Stimulated activated CD4-positive, alpha-beta T cell treated with anti-CD3 and anti-CD28 coated beads, Interleukin-4, amount 100 ng/mL, for 48 hours (primary cell): Measurements from ENCODE around the gene INTS6.

ENCODE experiments used
- DNase-seq, 2 donors: peaks; one replicate each; pipeline ENCODE4 v3.0.0-alpha.2; 2020; ENCODE audit warnings: low read depth in 2 of 2

Gene INTS6

GRCh38 chr13:51452361-51453206, at the start of gene INTS6:
TSS of gene INTS6 (minus strand) at chr13:51453036. CDS start at chr13:51452525, 511 bp downstream.
- peak; percentile 94 to 98 for DNase-seq

- DNase-seq: peak in 1 of 2 donors; percentile 23
Observed at GRCh38 chr13:51502153-51502651, 49.4 kb upstream of the INTS6 start.

GRCh38 chr13:51501592-51502152, 48.8 kb upstream of the INTS6 start:
- no peak for DNase-seq

- no peak for DNase-seq
Observed at GRCh38 chr13:51501096-51501495, 48.3 kb upstream of the INTS6 start.

GRCh38 chr13:51500687-51501086, 47.9 kb upstream of the INTS6 start:
- DNase-seq: no peak

GRCh38 chr13:51499841-51500240, 47.0 kb upstream of the INTS6 start:
- DNase-seq: no peak

GRCh38 chr13:51495316-51495715, 42.5 kb upstream of the INTS6 start:
- no peak for DNase-seq

- DNase-seq: no peak
Observed at GRCh38 chr13:51494156-51494555, 41.3 kb upstream of the INTS6 start.

- DNase-seq: no peak
Observed at GRCh38 chr13:51488212-51488611, 35.4 kb upstream of the INTS6 start.

- DNase-seq: no peak
Observed at GRCh38 chr13:51481656-51482055, 28.8 kb upstream of the INTS6 start.

- DNase-seq: no peak
Observed at GRCh38 chr13:51479199-51479523, 26.3 kb upstream of the INTS6 start.

- no peak for DNase-seq
Observed at GRCh38 chr13:51478418-51479198, 25.8 kb upstream of the INTS6 start.

- DNase-seq: no peak
Observed at GRCh38 chr13:51477653-51478324, 25.0 kb upstream of the INTS6 start.

- DNase-seq: no peak
Observed at GRCh38 chr13:51477149-51477548, 24.3 kb upstream of the INTS6 start.

GRCh38 chr13:51475727-51476501, 23.1 kb upstream of the INTS6 start:
- no peak for DNase-seq

GRCh38 chr13:51469790-51470189, 17.0 kb upstream of the INTS6 start:
- DNase-seq: no peak

- no peak for DNase-seq
Observed at GRCh38 chr13:51467730-51468129, 14.9 kb upstream of the INTS6 start.

GRCh38 chr13:51465124-51465523, 12.3 kb upstream of the INTS6 start:
- no peak for DNase-seq

- DNase-seq: no peak
Observed at GRCh38 chr13:51457086-51457815, 4.4 kb upstream of the INTS6 start.

GRCh38 chr13:51456510-51456909, 3.7 kb upstream of the INTS6 start:
- no peak for DNase-seq

GRCh38 chr13:51455532-51455931, 2.7 kb upstream of the INTS6 start:
- no peak for DNase-seq
